ENCODE results near the gene UXS1.

GRCh38 chr2:106168657-106169056 lies 25.4 kb downstream of the UXS1 start:
- TF ChIP-seq CTCF (IDR thresholded peaks at IDR 0.05) (no peak), EZH2 (IDR thresholded peaks at IDR 0.05; ENCODE audit: borderline replicate concordance, insufficient read depth, low read depth, low read length, poor library complexity, severe bottlenecking) (no peak)
